Measurements from ENCODE around the gene PGM1. TPM values are rescaled to one million over a fixed set of nuclear protein-coding genes. Genes with fewer than 3 reads are reported as not detected.

PGM1 gene
- total RNA-seq, 6 experiments from 2014 or later: 31.6 to 46.2 (median 32.9) TPM

DNA sequence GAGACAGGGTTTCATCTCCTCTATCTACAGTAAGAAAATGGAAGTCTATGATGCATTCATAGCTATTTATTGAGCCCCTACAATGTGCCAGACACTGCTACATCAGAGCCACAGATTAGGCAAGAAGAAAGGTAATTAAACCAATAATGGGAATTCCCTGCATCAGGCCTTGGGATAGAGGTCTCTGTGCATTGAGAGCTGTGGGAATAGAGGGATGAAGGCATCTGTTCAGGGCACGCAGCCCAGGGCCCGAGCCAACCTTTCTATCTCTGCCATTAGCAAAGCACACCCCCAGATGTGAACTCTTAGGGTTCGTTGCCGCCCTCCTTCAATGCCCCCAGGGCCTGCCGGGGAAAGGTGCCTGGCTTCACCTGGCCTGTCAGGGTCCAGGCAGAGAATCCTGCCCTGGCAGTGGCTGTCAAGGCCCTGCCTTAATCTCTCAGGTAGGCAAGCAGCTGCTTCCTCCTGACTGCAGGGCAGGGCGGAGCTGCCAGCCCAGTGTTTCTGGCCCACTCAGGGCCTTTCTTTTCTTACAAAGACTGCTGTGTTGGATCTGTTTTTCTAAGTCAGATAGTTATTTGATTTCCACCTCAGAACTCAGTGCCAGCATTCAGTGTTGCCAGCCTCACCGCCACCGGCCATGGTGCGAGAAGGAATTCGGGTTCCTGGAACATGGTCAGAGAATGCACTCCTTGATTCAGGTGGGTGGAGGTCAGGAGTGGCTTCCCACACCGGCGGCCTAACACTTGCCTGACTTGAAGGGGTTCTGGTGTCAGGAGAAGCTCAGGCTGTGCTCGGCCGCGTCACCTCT lies 76.1 kb downstream of the PGM1 start:
- H3K36me3 Mint-ChIP-seq (ENCODE audit: low read depth): peaks cover 27% of the 10 kb centered on the region
- H3K4me3 Mint-ChIP-seq: no peak overlapping the region
- TF ChIP-seq CTCF (IDR thresholded peaks at IDR 0.05): no peak
- DNase-seq: no peak
- H3K27me3 Mint-ChIP-seq (ENCODE audit: insufficient read depth): peaks cover 6% of the 10 kb centered on the region
- peaks cover 17% of the 10 kb centered on the region for H3K9me3 Mint-ChIP-seq
- peaks cover 20% of the 10 kb centered on the region for H3K4me1 Mint-ChIP-seq (ENCODE audit: low read depth)
- no peak overlapping the region for H3K27ac Mint-ChIP-seq

GRCh38 chr1:63670164-63670563 lies 77.0 kb downstream of the PGM1 start:
- DNase-seq: no peak
- Mint-ChIP-seq H3K4me1 (ENCODE audit: low read depth) (peaks cover 22% of the 10 kb centered on the region), H3K27me3 (ENCODE audit: insufficient read depth) (peaks cover 6% of the 10 kb centered on the region), H3K4me3 (no peak overlapping the region), H3K9me3 (peaks cover 14% of the 10 kb centered on the region), H3K36me3 (ENCODE audit: low read depth) (peaks cover 20% of the 10 kb centered on the region), H3K27ac (no peak overlapping the region)
- TF ChIP-seq CTCF (IDR thresholded peaks at IDR 0.05): no peak

DNA sequence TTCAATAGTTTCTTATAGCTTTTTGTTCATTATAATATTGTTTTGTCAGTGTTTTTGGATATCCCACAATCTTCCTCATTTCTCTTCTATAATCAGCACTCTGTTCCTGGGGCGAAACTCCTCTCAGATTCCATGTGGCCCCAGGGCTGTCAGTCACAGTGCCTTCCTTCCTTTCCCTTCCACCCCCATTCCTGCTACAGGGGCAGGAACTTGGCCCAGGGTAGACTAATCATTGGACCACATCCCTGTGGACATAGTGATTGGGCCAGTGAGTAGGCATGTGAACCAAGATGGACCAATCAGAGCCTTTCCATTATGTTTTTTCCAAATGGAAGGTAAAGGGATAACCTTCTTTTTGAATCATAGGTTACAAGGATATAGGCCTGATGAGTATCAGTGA lies 78.3 kb downstream of the PGM1 start:
- Mint-ChIP-seq H3K9me3 (peaks cover 5% of the 10 kb centered on the region), H3K4me1 (ENCODE audit: low read depth) (peaks cover 22% of the 10 kb centered on the region), H3K36me3 (ENCODE audit: low read depth) (peaks cover 9% of the 10 kb centered on the region), H3K27me3 (ENCODE audit: insufficient read depth) (peaks cover 7% of the 10 kb centered on the region), H3K4me3 (no peak overlapping the region), H3K27ac (no peak overlapping the region)
- DNase-seq: no peak
- no peak for TF ChIP-seq CTCF (IDR thresholded peaks at IDR 0.05)

- peak; percentile 87 for DNase-seq
- Mint-ChIP-seq H3K27ac (peak overlapping the region; percentile 60; the same call in 1 of the 2 replicates), H3K4me3 (peak overlapping the region; percentile 36; the same call in 1 of the 2 replicates), H3K4me1 (ENCODE audit: low read depth) (peaks cover 22% of the 10 kb centered on the region), H3K9me3 (peaks cover 8% of the 10 kb centered on the region), H3K27me3 (ENCODE audit: insufficient read depth) (peaks cover 9% of the 10 kb centered on the region), H3K36me3 (ENCODE audit: low read depth) (peaks cover 6% of the 10 kb centered on the region)
- peak; percentile 86 for TF ChIP-seq CTCF (IDR thresholded peaks at IDR 0.05)
Measured at GRCh38 chr1:63674238-63674864, 81.1 kb downstream of the PGM1 start.

DNA sequence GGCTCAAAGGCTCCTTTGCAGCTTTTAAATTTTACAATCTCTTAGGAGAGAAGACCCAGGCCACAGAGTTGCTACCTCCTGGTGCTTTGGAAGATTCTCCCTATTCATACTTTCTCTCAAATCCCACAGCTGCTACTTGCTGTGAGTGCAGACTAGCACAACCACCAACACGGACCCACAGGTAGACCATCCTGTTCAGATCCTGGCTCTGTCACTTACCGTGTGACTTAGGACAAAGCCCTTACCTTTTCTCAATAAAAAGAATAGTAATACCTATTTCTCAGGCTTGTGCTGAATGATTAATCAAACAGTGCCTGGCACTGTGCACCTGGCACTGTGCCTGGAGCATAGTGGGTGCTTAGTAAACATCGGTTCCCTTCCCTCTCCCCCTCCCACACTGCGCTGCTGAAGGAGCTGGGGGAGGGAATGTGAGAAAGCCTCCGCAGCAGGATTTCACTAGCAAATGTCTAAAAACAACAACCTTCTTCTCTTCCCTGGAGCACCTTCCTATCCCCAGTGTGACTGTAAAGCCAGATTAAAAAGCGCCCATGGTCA lies 81.7 kb downstream of the PGM1 start:
- DNase-seq: no peak
- no peak for TF ChIP-seq CTCF (IDR thresholded peaks at IDR 0.05)
- Mint-ChIP-seq H3K4me1 (ENCODE audit: low read depth) (peaks cover 22% of the 10 kb centered on the region), H3K4me3 (no peak overlapping the region), H3K9me3 (peaks cover 14% of the 10 kb centered on the region), H3K27ac (no peak overlapping the region), H3K36me3 (ENCODE audit: low read depth) (peaks cover 12% of the 10 kb centered on the region), H3K27me3 (ENCODE audit: insufficient read depth) (peaks cover 11% of the 10 kb centered on the region)

All from HFFc6 (cell line).